Measurements from ENCODE around the gene LY6G6F.

- TF ChIP-seq POLR2A (IDR thresholded peaks at IDR 0.05; ENCODE audit: low read depth): no peak
- no peak for TF ChIP-seq CTCF (IDR thresholded peaks at IDR 0.05)
- TF ChIP-seq POLR2AphosphoS5 (IDR thresholded peaks at IDR 0.05): no peak
Measured at GRCh38 chr6:31719001-31719400, 12.3 kb downstream of the LY6G6F start.

Data from esophagus muscularis mucosa (tissue), 3 donors.